Measurements from ENCODE around the gene ANLN. TPM values are rescaled to one million over a fixed set of nuclear protein-coding genes. Genes with fewer than 3 reads are reported as not detected.
"Not testable (repeated sequence)": the region's sequence is repeated elsewhere in the genome, so short reads cannot be mapped to it uniquely, and the experiment has no call there.

Gene ANLN
- total RNA-seq, 1 donor from 2014 or later, result 85.5 TPM

DNA sequence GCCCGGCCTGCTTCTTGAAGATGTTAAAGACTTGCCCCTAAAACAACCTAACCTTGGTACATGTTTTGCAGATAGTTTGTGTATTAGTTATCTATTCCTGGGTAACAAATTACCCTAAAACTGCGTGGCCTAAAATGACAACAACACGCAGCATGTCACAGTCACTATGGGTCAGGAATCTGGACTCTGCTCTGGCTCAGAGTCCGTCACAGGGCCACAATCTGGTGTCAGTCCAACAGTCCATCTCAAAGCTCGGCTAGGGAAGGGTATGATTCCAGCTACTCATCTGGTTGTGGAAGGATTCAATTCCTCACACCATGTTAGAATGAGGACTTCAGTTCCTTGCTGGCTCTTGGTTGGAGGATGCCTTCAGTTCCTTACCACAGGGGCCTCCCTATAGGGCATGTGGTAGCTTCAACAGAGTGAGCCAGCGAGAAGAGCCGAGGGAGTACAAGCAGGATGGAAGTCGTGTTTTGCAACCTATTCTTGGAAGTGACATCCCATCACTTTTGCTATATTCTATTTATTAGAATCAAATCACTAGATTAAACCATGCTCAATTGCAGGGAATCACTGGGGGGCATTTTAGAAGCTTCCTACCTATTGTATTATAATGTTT, 71.3 kb downstream of the ANLN start:
- Mint-ChIP-seq H3K27me3 (ENCODE audit: low read depth) (no peaks in the 10 kb centered on the region), H3K4me1 (no peaks in the 10 kb centered on the region), H3K4me3 (no peak overlapping the region), H3K9me3 (no peaks in the 10 kb centered on the region), H3K27ac (ENCODE audit: unreplicated experiment) (no peak overlapping the region), H3K36me3 (ENCODE audit: low read depth) (peaks cover 6% of the 10 kb centered on the region)
- no peak for DNase-seq (ENCODE audit: low read depth, low spot score)
- TF ChIP-seq, protein P1, sequence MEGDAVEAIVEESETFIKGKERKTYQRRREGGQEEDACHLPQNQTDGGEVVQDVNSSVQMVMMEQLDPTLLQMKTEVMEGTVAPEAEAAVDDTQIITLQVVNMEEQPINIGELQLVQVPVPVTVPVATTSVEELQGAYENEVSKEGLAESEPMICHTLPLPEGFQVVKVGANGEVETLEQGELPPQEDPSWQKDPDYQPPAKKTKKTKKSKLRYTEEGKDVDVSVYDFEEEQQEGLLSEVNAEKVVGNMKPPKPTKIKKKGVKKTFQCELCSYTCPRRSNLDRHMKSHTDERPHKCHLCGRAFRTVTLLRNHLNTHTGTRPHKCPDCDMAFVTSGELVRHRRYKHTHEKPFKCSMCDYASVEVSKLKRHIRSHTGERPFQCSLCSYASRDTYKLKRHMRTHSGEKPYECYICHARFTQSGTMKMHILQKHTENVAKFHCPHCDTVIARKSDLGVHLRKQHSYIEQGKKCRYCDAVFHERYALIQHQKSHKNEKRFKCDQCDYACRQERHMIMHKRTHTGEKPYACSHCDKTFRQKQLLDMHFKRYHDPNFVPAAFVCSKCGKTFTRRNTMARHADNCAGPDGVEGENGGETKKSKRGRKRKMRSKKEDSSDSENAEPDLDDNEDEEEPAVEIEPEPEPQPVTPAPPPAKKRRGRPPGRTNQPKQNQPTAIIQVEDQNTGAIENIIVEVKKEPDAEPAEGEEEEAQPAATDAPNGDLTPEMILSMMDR (conservative IDR thresholded peaks at IDR 0.05), result no peak

DNA sequence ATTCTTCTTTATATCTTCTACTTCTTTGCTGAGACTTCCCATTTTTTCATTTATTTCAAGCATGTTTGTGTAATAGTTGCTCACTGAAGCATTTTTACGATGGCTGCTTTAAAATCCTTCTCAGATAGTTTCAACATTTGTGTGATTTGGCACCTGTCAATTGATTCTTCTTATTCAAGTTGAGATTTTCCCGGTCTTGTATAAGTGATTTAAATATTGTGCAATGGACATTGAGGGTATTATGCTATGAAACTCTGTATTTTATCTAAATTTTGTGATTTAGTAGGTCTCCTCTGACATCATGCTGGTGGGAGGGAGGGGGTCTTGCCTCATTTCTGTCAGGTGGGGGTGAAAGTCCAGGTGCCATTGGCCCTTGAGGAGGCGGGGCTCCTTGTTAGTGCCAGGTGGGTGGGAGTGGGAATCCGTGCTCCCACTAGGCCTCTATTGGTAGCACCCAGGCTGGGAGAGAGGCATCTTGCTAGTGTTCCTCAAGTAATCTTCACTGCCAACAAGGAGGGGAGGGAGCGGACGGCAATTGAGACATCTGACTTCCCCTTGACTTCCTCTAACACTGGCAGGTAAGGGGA, 73.0 kb downstream of the ANLN start:
- Mint-ChIP-seq H3K4me1 (no peaks in the 10 kb centered on the region), H3K4me3 (no peak overlapping the region), H3K36me3 (ENCODE audit: low read depth) (peaks cover 2% of the 10 kb centered on the region), H3K9me3 (no peaks in the 10 kb centered on the region), H3K27ac (ENCODE audit: unreplicated experiment) (no peak overlapping the region), H3K27me3 (ENCODE audit: low read depth) (no peaks in the 10 kb centered on the region)
- TF ChIP-seq, protein P1 (conservative IDR thresholded peaks at IDR 0.05), result no peak
- no peak for DNase-seq (ENCODE audit: low read depth, low spot score)

DNA sequence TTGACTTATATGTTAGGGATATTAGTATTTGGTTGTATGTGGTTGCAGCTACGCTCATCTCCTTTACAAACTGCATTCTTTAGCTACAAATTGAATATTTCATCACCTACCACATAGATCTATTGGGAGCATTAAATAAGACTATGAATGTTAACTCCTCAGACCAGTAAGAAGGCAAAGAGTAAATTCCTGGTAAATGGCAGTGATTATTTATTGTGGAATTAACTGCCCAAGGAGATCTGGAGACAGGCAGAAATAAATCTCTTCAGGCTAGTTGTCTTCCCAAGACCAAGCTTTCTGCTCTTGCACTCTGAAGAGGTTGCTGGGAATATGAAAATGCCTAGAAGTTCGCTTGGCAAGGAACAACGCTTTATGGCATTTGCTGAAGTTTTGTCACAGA, 74.6 kb downstream of the ANLN start:
- H3K4me1 Mint-ChIP-seq, result no peaks in the 10 kb centered on the region
- H3K27me3 Mint-ChIP-seq (ENCODE audit: low read depth), result no peaks in the 10 kb centered on the region
- H3K27ac Mint-ChIP-seq (ENCODE audit: unreplicated experiment), result no peak overlapping the region
- peaks cover 4% of the 10 kb centered on the region for H3K9me3 Mint-ChIP-seq
- H3K4me3 Mint-ChIP-seq, result no peak overlapping the region
- no peak for DNase-seq (ENCODE audit: low read depth, low spot score)
- TF ChIP-seq, protein P1 (conservative IDR thresholded peaks at IDR 0.05), result no peak
- peaks cover 2% of the 10 kb centered on the region for H3K36me3 Mint-ChIP-seq (ENCODE audit: low read depth)

DNA sequence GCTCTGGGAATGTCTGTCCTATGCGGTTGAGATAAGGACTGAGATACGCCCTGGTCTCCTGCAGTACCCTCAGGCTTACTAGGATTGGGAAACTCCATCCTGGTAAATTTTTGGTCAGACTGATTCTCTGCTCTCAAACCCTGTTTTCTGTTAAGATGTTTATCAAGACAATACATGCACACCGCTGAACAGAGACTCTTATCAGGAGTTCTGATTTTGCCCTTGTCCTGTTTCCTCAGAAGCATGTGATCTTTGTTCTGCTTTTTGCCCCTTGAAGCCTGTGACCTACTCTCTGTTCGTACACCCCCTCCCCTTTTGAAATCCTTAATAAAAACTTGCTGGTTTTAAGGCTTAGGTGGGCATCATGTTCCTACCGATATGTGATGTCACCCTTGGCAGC, 76.3 kb downstream of the ANLN start:
- H3K27me3 Mint-ChIP-seq (ENCODE audit: low read depth); H3K27ac Mint-ChIP-seq (ENCODE audit: unreplicated experiment); DNase-seq (ENCODE audit: low read depth, low spot score); H3K4me1 Mint-ChIP-seq; H3K4me3 Mint-ChIP-seq; H3K36me3 Mint-ChIP-seq (ENCODE audit: low read depth); H3K9me3 Mint-ChIP-seq: not testable (repeated sequence)

DNA sequence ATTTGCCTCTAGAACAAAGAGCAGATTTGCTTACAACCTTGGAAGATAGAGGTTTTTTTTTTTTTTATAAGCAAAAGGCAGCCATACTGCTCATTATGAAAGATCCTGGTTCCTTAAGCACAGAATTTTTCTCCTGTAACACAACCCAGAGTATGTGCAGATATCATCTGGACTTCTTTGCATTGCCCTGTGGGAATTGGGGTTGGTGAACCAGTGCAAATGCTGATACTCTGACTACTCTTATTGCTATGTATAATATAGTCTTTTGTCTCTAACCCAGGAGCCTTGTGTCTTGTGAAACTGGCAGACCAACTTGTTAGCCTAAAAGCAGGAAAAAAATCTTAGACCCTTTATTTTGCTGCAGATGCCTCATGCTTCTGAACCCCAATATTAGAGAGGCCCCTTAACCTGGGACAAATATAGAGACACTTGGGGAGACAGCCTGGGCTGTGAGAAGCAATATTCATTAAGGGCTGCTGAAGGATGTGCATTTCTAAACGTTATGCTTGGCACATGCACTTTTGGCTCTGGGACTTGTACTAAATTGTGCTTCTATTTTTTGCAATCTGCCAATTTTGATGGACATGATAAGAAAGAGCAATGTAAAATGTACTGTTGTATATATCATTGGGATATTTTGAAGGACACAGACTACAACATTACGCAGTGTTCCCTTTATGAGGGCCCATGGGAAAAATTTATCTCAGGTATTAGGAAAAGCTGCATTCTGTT, 78.9 kb downstream of the ANLN start:
- Mint-ChIP-seq H3K4me3 (no peak overlapping the region), H3K27me3 (ENCODE audit: low read depth) (no peaks in the 10 kb centered on the region), H3K9me3 (peaks cover 4% of the 10 kb centered on the region), H3K4me1 (no peaks in the 10 kb centered on the region), H3K36me3 (ENCODE audit: low read depth) (peaks cover 2% of the 10 kb centered on the region), H3K27ac (ENCODE audit: unreplicated experiment) (no peak overlapping the region)
- DNase-seq (ENCODE audit: low read depth, low spot score), result no peak
- TF ChIP-seq, protein P1 (conservative IDR thresholded peaks at IDR 0.05), result no peak

DNA sequence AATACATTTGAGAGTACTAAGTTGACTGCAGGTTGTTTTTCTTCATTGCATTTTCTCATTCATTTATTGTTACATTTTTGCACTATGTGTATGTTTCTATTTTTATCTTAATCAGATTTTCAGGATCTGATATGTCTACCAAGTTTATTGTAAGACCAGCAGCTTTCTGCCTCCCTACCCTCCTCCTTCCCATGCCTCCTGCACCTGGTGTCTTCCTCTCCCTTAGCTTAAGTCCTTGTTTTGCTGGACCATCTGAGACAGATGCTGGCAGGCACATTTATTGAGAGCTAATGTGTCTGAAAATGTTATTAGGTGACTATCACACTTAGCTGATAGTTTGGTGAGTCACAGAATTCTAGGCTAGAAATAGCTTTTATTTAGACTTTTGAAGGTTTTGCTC, 79.6 kb downstream of the ANLN start:
- TF ChIP-seq, protein P1 (conservative IDR thresholded peaks at IDR 0.05), result no peak
- no peak for DNase-seq (ENCODE audit: low read depth, low spot score)
- Mint-ChIP-seq H3K9me3 (peaks cover 4% of the 10 kb centered on the region), H3K27ac (ENCODE audit: unreplicated experiment) (no peak overlapping the region), H3K27me3 (ENCODE audit: low read depth) (no peaks in the 10 kb centered on the region), H3K4me3 (no peak overlapping the region), H3K4me1 (no peaks in the 10 kb centered on the region), H3K36me3 (ENCODE audit: low read depth) (peaks cover 2% of the 10 kb centered on the region)

All from neural crest cell (in vitro differentiated cells).